Activated CD4-positive, alpha-beta T cell treated with anti-CD3 and anti-CD28 coated beads, Interleukin-2, Interleukin-6, amounts not matched to agents 100 ng/mL and 50 ng/mL, durations not matched to agents 16 hours and 8 hours (primary cell): Measurements from ENCODE around the gene NDUFS1.
"Not testable (repeated sequence)": the region's sequence is repeated elsewhere in the genome, so short reads cannot be mapped to it uniquely, and the experiment has no call there.

ENCODE experiments used
- DNase-seq: peaks from one replicate; pipeline ENCODE4 v3.0.0-alpha.2; 2020

The NDUFS1 gene

GRCh38 chr2:206160807-206161179 is 1.5 kb upstream of the NDUFS1 start:
- DNase-seq: peak; percentile 22

DNA sequence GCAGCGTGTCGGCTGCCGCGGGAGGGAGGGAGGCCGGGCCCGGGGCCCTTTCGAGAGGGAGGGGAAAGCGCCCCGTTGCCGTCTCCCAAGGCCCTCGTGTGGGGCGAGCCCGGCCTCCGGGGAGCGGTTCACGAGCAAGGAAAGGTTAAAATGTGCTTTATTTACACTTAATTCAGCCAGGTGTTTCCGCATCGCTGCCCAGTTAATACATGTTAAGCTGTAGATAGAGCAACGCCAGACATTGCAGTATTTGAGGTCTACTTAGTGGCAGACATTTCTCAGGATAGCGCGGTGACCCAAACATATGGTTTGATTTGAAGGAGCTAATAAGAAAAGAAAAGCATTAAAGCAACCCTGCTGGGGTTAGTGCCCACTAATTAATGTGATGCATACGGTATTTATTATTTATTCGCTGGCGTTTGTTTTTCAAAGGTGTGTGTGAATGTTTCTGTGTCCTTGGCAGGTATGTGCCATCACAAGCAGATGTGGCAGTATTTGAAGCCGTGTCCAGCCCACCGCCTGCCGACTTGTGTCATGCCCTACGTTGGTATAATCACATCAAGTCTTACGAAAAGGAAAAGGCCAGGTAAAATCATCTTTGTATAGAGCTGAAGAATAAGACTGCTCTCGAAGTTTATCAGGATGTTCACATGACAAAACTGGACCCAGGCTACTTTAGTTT is 1.0 kb upstream of the NDUFS1 start:
- DNase-seq: no peak

GRCh38 chr2:206158563-206159345 is 490 bp downstream of the NDUFS1 start:
- DNase-seq: no peak

- DNase-seq: not testable (repeated sequence)
These were observed 2.2 kb downstream of the NDUFS1 start for GRCh38 chr2:206157014-206157413.

GRCh38 chr2:206154197-206154596 is 5.0 kb downstream of the NDUFS1 start:
- no peak for DNase-seq

DNA sequence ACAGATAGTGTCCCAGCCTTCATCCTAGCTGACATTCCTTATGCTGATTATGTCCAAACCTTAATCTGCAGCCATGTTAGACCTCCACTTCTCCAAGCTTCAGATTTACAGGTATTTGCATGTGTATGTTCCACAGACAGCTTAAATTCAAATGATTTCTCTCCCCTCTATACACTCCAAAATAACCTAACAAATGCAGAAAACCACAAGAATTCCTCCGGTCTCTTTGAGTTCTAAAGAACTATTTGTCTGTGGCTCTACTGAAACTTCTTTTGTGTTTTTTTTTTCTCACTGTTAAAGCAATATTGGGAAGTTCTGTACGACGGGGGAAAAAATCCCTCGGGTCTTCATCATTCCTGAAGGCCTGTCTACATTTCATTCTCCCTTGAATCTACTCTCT is 8.6 kb downstream of the NDUFS1 start:
- no peak for DNase-seq

- DNase-seq: no peak
These were observed 9.1 kb downstream of the NDUFS1 start for GRCh38 chr2:206150168-206150567.

GRCh38 chr2:206149330-206149729 is 9.9 kb downstream of the NDUFS1 start:
- DNase-seq: no peak

- no peak for DNase-seq
These were observed 13.6 kb downstream of the NDUFS1 start for GRCh38 chr2:206145665-206146064.

DNA sequence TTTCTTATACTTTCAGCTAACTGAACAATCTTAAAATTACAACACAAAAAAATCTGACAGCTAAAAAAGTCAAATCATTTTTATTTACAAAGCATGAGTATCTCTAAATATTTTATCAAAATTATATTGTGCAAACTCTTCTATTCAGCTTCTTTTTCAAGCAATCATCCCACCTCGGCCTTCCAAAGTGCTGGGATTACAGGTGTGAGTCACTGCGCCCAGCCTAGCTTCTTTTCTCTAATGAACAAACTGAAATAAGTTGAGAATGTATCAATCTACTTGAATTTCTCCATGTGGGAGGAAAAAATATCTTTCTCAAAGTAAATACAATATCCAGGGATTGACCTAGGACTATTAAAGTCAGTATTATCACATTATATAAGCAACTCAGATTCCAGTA is 14.9 kb downstream of the NDUFS1 start:
- no peak for DNase-seq

DNA sequence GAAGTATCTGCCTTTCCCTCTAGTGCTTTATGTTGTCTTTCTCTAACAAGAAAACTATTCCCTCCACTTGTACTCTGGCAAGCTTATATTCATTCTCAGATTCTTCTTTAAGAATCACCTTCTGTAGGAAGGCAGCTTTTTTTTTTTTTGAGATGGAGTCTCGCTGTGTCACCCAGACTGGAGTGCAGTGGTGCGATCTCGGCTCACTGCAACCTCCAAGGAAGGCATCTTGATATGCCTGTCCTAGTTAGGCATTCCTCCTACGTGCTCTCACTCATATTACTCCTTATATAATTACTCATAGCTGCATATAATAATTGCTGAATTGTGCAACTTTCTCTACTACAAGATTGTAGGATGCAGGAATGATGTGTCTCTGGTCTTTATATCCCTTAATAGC is 15.8 kb downstream of the NDUFS1 start:
- no peak for DNase-seq

DNA sequence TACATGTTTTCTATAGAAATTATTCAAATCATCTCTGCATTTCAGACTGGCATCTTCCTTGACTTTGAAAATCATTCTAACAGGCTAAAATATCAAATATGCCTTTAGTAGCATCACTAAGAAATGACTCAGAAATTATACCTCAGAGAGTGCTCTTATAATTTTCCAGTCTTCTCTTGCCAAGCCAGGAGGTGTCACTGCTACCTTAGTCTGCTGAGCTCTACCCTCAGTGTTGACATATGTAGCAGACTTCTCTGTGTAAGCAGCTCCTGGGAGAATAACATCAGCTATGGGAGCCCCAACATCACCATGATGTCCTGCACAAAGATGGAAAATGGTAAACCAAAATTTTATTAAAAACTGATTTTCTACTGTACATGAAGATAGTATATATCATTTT is 31.6 kb downstream of the NDUFS1 start:
- no peak for DNase-seq

GRCh38 chr2:206125901-206126300 is 33.3 kb downstream of the NDUFS1 start:
- DNase-seq: no peak

DNA sequence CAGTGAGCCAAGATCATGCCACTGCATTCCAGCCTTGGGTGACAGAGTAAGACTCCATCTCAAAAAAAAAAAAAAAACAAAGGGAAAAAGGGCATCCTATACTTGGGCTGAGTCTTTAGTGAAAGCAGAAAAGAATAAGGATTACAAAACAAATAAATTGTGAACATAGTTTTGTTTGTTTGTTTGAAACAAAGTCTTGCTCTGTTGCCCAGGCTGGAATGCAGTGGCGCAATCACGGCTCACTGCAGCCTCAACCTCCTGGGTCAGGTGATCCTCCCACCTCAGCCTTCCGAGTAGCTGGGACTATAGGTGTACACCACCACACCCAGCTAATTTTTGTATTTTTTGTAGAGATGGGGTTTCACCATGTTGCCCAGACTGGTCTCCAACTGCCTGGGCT is 36.7 kb downstream of the NDUFS1 start:
- DNase-seq: not testable (repeated sequence)

DNA sequence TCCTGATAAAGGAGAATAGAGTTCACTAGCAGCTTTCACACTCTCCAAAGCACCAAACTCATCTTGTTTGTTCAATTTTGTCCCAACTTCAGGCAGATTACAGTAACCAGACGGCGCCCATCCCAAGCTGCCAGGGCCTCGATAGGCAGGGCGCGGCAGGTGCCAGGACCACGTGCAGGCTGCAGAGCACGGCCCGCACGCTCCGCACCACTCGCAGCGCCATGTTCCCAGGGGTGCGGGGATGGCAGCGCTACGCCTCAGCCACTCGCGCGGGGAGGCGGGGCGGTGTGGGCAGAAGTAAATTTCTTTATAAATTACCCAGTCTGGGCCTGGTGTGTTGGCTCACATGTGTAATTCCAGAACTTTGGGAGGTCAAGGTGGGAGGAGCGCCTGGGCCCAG is 43.0 kb downstream of the NDUFS1 start:
- DNase-seq: no peak

GRCh38 chr2:206115026-206115578 is 44.1 kb downstream of the NDUFS1 start:
- no peak for DNase-seq

- no peak for DNase-seq
These were observed 46.2 kb downstream of the NDUFS1 start for GRCh38 chr2:206112846-206113547.

GRCh38 chr2:206112108-206112507 is 47.1 kb downstream of the NDUFS1 start:
- no peak for DNase-seq

GRCh38 chr2:206108713-206109112 is 50.5 kb downstream of the NDUFS1 start:
- no peak for DNase-seq

DNA sequence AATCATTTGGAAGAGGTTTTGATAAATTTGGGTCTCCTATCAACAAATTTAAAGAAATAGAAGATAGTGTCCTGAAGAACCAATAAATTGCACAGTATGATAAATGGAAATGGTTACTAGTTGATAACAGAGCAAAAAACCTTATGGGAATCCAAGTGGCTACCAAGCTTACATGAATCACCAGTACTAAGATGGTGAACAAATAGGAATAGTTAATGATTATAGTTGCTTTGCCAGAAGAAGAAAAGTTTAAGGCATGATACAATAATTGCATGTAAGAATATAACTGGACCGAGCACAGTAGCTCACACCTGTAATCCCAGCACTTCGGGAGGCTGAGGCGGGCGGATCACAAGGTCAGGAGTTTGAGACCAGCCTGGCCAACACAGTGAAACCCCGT is 53.7 kb downstream of the NDUFS1 start:
- DNase-seq: no peak

- DNase-seq: peak; percentile 12
These were observed 54.2 kb downstream of the NDUFS1 start for GRCh38 chr2:206105038-206105437.

DNA sequence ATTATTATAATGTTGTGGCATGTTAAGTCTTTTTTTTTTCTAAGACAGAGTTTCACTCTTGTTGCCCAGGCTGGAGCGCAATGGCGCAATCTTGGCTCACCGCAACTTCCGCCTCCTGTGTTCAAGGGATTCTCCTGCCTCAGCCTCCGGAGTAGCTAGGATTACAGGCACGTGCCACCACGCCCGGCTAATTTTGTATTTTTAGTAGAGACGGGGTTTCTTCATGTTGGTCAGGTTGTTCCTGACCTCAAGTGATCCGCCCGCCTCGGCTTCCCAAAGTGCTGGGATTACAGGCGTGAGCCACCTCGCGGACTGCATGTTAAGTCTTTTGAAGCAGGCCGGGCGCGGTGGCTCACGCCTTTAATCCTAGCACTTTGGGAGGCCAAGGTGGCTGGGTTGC is 60.4 kb downstream of the NDUFS1 start:
- DNase-seq: not testable (repeated sequence)

- DNase-seq: no peak
These were observed 60.8 kb downstream of the NDUFS1 start for GRCh38 chr2:206098471-206098870.

DNA sequence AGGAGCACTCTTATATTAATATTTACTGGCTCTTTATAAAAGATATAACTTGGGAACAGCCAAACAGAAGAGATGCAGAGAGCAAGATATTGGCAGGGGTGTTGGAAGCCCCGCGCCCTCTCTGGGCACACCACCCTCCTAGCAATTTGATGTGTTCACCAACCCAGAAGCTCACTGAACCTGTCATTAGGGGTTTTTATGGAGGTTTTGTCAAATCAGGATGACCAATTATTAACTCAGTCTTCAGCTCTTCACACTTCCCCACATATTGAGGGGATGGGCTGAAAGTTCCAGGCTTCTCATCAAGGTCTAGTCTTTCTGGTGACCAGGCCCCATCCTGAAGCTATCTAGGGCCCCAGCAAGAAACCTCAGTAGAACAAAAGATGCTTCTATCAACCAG is 62.4 kb downstream of the NDUFS1 start:
- no peak for DNase-seq
